ENCODE results near the gene WFDC5. TPM values are rescaled to one million over a fixed set of nuclear protein-coding genes. Genes with fewer than 3 reads are reported as not detected.
A peak's percentile ranks its signal among the peaks of the same experiment; 100 is the strongest.

WFDC5 gene
- total RNA-seq, 1 experiment from 2014 or later: not detected

DNA sequence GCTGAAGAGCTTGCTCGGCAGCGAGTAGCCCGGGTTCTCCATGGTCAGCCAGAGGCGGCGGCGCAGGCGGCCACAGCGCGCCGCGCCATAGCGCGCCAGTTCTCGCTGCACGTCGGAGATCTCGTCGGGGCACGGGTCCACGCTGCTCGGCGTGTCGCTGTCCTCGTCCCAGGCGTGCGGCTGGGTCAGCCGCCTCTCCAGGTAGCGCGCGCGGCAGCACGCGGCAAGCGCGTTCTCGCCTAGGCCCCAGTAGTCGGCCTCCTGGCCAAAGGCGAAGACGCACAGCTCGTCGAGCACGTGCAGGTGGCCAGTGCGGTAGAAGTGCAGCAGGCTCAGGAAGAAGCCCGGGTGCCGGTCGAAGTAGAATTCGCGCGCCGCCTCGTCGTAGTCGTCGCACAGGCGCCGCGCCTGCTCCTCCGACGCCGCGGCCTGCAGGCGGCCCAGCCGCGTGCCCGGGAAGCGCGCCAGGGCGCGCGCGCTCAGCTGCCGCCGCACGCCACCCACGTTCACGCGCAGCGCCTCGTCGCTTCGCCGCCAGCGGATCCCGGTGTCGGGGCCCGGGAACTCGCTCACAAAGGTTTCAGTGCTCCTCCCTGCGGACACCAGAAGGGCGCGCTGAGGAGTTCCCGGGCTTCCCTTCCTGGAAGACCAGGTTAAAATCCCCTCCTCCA lies 16.7 kb downstream of the WFDC5 start (continued):
- TF ChIP-seq ZNF281 (CRISPR knock-in tag; IDR thresholded peaks at IDR 0.05): peak; percentile 87; the same call in 1 of the 2 replicates
- TF ChIP-seq, protein P1, sequence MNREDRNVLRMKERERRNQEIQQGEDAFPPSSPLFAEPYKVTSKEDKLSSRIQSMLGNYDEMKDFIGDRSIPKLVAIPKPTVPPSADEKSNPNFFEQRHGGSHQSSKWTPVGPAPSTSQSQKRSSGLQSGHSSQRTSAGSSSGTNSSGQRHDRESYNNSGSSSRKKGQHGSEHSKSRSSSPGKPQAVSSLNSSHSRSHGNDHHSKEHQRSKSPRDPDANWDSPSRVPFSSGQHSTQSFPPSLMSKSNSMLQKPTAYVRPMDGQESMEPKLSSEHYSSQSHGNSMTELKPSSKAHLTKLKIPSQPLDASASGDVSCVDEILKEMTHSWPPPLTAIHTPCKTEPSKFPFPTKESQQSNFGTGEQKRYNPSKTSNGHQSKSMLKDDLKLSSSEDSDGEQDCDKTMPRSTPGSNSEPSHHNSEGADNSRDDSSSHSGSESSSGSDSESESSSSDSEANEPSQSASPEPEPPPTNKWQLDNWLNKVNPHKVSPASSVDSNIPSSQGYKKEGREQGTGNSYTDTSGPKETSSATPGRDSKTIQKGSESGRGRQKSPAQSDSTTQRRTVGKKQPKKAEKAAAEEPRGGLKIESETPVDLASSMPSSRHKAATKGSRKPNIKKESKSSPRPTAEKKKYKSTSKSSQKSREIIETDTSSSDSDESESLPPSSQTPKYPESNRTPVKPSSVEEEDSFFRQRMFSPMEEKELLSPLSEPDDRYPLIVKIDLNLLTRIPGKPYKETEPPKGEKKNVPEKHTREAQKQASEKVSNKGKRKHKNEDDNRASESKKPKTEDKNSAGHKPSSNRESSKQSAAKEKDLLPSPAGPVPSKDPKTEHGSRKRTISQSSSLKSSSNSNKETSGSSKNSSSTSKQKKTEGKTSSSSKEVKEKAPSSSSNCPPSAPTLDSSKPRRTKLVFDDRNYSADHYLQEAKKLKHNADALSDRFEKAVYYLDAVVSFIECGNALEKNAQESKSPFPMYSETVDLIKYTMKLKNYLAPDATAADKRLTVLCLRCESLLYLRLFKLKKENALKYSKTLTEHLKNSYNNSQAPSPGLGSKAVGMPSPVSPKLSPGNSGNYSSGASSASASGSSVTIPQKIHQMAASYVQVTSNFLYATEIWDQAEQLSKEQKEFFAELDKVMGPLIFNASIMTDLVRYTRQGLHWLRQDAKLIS (CRISPR knock-in tag; IDR thresholded peaks at IDR 0.05; ENCODE audit: borderline replicate concordance): peak; percentile 75; the same call in 1 of the 2 replicates
- TF ChIP-seq, protein P2, sequence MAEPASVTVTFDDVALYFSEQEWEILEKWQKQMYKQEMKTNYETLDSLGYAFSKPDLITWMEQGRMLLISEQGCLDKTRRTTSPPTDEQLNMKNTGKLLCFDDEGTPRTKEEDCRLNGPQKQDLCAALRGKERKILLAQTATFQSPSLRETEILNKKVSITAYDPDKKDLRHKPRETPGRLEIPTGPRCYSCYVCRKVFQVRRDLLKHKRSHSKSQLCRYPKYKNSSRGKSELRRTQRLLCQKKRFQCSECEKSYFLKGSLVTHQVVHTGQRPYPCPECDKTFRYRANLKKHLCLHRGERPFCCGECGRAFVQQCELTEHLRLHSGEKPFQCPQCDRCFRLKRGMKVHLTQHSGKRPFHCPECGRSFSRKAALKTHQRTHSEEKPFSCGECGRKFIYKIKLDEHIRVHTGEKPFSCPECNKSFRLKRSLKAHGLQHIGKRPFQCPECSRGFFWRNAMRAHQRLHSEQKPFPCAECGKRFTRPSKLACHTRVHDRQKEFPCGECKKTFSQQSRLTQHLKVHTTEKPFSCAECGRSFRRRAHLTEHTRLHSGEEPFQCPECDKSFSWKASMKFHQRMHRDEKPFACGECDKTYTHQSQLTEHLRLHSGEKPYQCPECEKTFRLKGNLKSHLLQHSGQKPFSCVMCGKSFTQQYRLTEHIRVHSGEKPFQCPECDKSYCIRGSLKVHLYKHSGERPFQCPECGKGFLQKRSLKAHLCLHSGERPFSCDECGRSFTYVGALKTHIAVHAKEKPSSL (CRISPR knock-in tag; conservative IDR thresholded peaks at IDR 0.05): no peak
- peak; percentile 87; the same call in 1 of the 2 replicates for TF ChIP-seq SMAD3 (CRISPR knock-in tag; IDR thresholded peaks at IDR 0.05; ENCODE audit: borderline replicate concordance)
- peak; percentile 68; the same call in 1 of the 2 replicates for TF ChIP-seq ZNF121 (CRISPR knock-in tag; IDR thresholded peaks at IDR 0.05)
- TF ChIP-seq GABPB1 (CRISPR knock-in tag; IDR thresholded peaks at IDR 0.05): no peak
- no peak for TF ChIP-seq ZNF423 (CRISPR knock-in tag; IDR thresholded peaks at IDR 0.05)
- peak; percentile 95 for TF ChIP-seq SMAD4 (CRISPR knock-in tag; IDR thresholded peaks at IDR 0.05)
- TF ChIP-seq CBFB (CRISPR knock-in tag; IDR thresholded peaks at IDR 0.05; ENCODE audit: low read depth): no peak
- TF ChIP-seq MAX (CRISPR knock-in tag; IDR thresholded peaks at IDR 0.05): peak; percentile 98
- no peak for TF ChIP-seq HMGA2 (CRISPR knock-in tag; IDR thresholded peaks at IDR 0.05)
- peak; percentile 43; the same call in 1 of the 2 replicates for TF ChIP-seq PRDM15 (CRISPR knock-in tag; IDR thresholded peaks at IDR 0.05)
- peak; percentile 67; the same call in 1 of the 2 replicates for TF ChIP-seq PREB (CRISPR knock-in tag; IDR thresholded peaks at IDR 0.05; ENCODE audit: borderline replicate concordance)
- TF ChIP-seq, protein P3, sequence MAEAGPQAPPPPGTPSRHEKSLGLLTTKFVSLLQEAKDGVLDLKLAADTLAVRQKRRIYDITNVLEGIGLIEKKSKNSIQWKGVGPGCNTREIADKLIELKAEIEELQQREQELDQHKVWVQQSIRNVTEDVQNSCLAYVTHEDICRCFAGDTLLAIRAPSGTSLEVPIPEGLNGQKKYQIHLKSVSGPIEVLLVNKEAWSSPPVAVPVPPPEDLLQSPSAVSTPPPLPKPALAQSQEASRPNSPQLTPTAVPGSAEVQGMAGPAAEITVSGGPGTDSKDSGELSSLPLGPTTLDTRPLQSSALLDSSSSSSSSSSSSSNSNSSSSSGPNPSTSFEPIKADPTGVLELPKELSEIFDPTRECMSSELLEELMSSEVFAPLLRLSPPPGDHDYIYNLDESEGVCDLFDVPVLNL (CRISPR knock-in tag; IDR thresholded peaks at IDR 0.05; ENCODE audit: borderline replicate concordance, low read depth): peak; percentile 90
- no peak for TF ChIP-seq OVOL2 (CRISPR knock-in tag; IDR thresholded peaks at IDR 0.05; ENCODE audit: borderline replicate concordance)
- no peak for TF ChIP-seq EMX1 (CRISPR knock-in tag; IDR thresholded peaks at IDR 0.05)
- TF ChIP-seq GTF2I (CRISPR knock-in tag; conservative IDR thresholded peaks at IDR 0.05): no peak
- TF ChIP-seq, protein P4, sequence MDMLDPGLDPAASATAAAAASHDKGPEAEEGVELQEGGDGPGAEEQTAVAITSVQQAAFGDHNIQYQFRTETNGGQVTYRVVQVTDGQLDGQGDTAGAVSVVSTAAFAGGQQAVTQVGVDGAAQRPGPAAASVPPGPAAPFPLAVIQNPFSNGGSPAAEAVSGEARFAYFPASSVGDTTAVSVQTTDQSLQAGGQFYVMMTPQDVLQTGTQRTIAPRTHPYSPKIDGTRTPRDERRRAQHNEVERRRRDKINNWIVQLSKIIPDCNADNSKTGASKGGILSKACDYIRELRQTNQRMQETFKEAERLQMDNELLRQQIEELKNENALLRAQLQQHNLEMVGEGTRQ (CRISPR knock-in tag; IDR thresholded peaks at IDR 0.05): no peak
